Forelimb muscle (tissue), 1 donor: ENCODE results near the gene IL1RL1. TPM values are rescaled to one million over a fixed set of nuclear protein-coding genes. Genes with fewer than 3 reads are reported as not detected.

ENCODE experiments used
- DNase-seq: peaks from one replicate; pipeline ENCODE4 v3.0.0-alpha.2; 2013; ENCODE audit warnings: low read depth
- polyA plus RNA-seq: library from polyadenylated mRNA; unstranded; fragments of 120-200 nt; gene quantifications from one replicate; pipeline ENCODE4 v1.2.1, GENCODE V29; 2013; ENCODE audit not compliant: insufficient read length

IL1RL1 gene
- polyA plus RNA-seq, 1 donor, result 0.35 TPM

GRCh38 chr2:102335871-102336366 is 24.6 kb downstream of the IL1RL1 start:
- DNase-seq, result no peak

- no peak for DNase-seq
These were observed 25.2 kb downstream of the IL1RL1 start for GRCh38 chr2:102336502-102336945.

- no peak for DNase-seq
These were observed 25.6 kb downstream of the IL1RL1 start for GRCh38 chr2:102337012-102337411.

- DNase-seq, result no peak
These were observed 26.4 kb downstream of the IL1RL1 start for GRCh38 chr2:102337481-102338386.

- no peak for DNase-seq
These were observed 29.4 kb downstream of the IL1RL1 start for GRCh38 chr2:102340778-102341177.

- no peak for DNase-seq
These were observed 31.5 kb downstream of the IL1RL1 start for GRCh38 chr2:102342888-102343287.

DNA sequence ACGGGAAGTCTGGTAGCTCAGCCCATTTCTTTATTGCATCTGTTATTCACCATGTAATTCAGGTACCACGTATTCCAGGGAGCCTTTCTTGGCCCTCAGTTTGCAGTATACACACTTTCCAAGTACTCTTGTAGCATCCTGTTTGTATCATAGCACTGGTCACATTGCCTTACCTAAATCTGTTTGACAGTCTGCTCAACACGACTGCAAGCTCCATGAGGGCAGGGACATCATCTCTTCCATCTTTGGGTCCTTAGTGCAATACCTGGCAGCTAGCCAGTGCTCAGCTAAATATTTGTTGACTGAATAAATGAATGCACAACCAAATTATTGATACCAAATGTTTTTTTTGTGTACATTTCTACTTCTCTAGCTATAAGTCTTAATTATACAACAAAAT is 33.0 kb downstream of the IL1RL1 start:
- DNase-seq, result no peak

- no peak for DNase-seq
These were observed 34.1 kb downstream of the IL1RL1 start for GRCh38 chr2:102345329-102345920.

- DNase-seq, result no peak
These were observed 35.2 kb downstream of the IL1RL1 start for GRCh38 chr2:102346381-102347130.

- DNase-seq, result no peak
These were observed 38.9 kb downstream of the IL1RL1 start for GRCh38 chr2:102350137-102350793.

- peak; percentile 24 for DNase-seq
These were observed 44.4 kb downstream of the IL1RL1 start, which contains the start of gene IL18R1 for GRCh38 chr2:102355526-102356380. TSS of gene IL18R1 (plus strand) at chr2:102355796. CDS start at chr2:102362661, 6,865 bp downstream.

DNA sequence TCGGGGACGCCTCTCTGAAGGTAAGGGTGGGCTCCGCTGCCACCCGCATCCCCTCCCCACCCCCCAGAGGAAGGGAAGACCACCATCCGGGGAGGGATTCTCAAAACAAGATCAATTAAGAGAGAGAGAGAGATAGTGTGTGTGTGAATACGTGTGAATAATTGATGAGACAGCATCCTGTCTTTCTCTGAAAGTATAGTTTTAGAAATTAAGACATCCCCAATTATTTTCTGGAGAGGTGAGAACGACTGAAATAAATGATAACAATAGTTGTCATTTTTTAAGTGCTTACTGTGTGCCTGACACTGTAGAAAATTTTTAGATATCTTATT is 45.0 kb downstream of the IL1RL1 start:
- DNase-seq, result no peak

- no peak for DNase-seq
These were observed 45.4 kb downstream of the IL1RL1 start for GRCh38 chr2:102356741-102357140.

- no peak for DNase-seq
These were observed 46.6 kb downstream of the IL1RL1 start for GRCh38 chr2:102357937-102358336.

DNA sequence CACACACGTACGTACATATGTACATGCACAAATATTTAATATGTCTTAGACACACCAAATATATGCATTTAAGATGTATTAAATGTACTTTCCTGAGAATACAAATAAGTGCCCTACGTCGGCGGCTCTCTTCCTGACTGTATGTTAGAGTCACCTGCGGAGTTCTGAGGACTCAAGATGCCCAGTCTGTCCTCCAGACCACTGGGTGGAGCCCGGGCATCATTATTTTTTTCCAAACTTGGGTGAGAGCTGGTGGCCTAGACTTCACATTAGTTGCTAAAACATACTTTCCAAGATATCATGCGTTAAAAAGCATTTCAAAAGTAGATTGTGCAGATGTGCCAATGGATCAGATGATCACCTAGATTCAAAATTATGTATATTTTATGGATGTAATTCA is 47.1 kb downstream of the IL1RL1 start:
- DNase-seq, result no peak

DNA sequence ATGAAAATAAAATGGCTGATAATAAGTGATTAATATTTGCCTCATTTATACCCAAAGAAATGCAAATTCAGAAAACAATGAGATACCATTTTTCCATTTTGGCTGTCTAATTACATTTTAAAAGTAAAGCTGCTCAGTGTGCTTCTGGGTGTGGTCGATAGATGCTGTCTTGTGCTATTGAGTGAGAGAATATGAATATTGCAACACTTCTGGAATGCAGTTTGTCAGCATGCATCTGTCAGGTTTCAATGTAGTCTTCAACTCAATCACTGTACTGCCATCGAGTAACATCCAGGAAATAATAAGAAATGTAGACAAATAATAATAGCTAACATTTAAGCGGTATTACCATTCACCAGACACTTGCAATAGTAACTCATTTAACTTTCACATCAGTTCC is 48.2 kb downstream of the IL1RL1 start:
- no peak for DNase-seq

GRCh38 chr2:102361632-102362241 is 50.4 kb downstream of the IL1RL1 start:
- DNase-seq, result no peak

- no peak for DNase-seq
These were observed 54.4 kb downstream of the IL1RL1 start for GRCh38 chr2:102365763-102366162.

DNA sequence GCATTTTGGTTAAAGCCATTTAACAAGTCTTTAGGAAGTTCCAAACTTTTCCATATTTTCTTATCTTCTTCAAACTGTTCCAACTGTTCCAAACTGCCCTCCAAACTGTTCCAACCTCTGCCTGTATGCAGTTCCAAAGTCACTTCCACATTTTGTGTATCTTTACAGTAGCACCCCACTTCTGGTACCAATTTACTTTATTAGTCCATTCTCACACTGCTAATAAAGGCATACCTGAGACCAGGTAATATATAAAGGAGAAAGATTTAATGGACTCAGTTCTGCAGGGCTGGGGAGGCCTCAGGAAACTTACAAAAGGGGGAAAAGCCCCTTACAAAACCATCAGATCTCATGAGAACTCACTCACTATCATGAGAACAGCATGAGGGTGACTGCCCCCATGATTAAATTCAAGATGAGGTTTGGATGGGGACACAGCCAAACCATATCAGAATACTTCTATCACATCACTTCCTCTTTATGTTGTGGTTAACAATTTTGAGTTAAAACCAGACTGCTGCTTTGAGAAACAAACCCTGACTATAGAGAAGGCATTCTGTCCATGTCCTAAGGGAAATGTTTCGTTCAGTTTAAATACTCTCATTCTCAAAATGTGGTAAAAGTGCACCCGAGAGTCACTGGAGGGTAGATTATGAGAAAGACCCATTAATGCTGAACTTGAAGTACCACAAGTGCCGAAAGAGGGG is 55.2 kb downstream of the IL1RL1 start:
- no peak for DNase-seq
